H1 (cell line): Measurements from ENCODE around the gene MITF.

Experiments
- CEBPB ChIP-seq: IDR thresholded peaks from 2 replicates; pipeline ENCODE4 v1.6.1; 2012; ENCODE audit warnings: low read depth, low read length
- EGR1 ChIP-seq: IDR thresholded peaks from 2 replicates; pipeline ENCODE4 v1.6.1; 2011; ENCODE audit warnings: low read depth, low read length, borderline replicate concordance
- FOSL1 ChIP-seq: IDR thresholded peaks from 2 replicates; pipeline ENCODE4 v1.6.1; 2011; ENCODE audit warnings: mild to moderate bottlenecking, low read depth, low read length, moderate library complexity; ENCODE audit not compliant: insufficient read depth
- MAFK ChIP-seq: IDR thresholded peaks from 2 replicates; pipeline ENCODE4 v1.6.1; 2012; ENCODE audit warnings: low read depth, mild to moderate bottlenecking, improper control_type of control experiment, low read length
- POLR2A ChIP-seq, 2 experiments: IDR thresholded peaks; 1 replicate in 1 of 2; 2 replicates in 1 of 2; pipeline ENCODE4 v1.6.1; 2011; ENCODE audit warnings: low read depth in 2 of 2, low read length in 2 of 2, mild to moderate bottlenecking in 2 of 2; ENCODE audit errors: control extremely low read depth in 1 of 2
- POLR2AphosphoS5 ChIP-seq: IDR thresholded peaks from 2 replicates; pipeline ENCODE4 v1.6.1; 2011; ENCODE audit warnings: low read depth, low read length
- RAD21 ChIP-seq, 2 experiments: IDR thresholded peaks in 1 of 2; conservative IDR thresholded peaks in 1 of 2; 2 replicates each; pipeline ENCODE4 v1.6.1; 2011; ENCODE audit warnings: low read depth in 2 of 2, low read length in 2 of 2, improper control_type of control experiment in 1 of 2, inconsistent platforms in 1 of 2, mild to moderate bottlenecking in 1 of 2, moderate library complexity in 1 of 2
- SUZ12 ChIP-seq: fragments of 200-600 bp; sonication (generic); IDR thresholded peaks from 2 replicates; pipeline ENCODE4 v1.6.1; 2012; ENCODE audit warnings: mild to moderate bottlenecking, inconsistent platforms, low read length, moderate library complexity, mixed read lengths
- TEAD4 ChIP-seq: IDR thresholded peaks from 2 replicates; pipeline ENCODE4 v1.6.1; 2012; ENCODE audit warnings: low read depth, low read length, inconsistent platforms, mixed read lengths
- YY1 ChIP-seq: IDR thresholded peaks from 2 replicates; pipeline ENCODE4 v1.6.1; 2011; ENCODE audit warnings: low read depth, mild to moderate bottlenecking, low read length
- TF ChIP-seq, protein P1 (sequence below), 3 experiments: IDR thresholded peaks; 1 replicate in 2 of 3; 2 replicates in 1 of 3; pipeline versions ENCODE4 v1.5.1 to v1.6.1; 2011; ENCODE audit warnings: low read length in 3 of 3, mild to moderate bottlenecking in 3 of 3, inconsistent platforms in 2 of 3, low read depth in 1 of 3, moderate library complexity in 1 of 3; ENCODE audit not compliant: insufficient read depth in 1 of 3; ENCODE audit errors: control extremely low read depth in 1 of 3
- TF ChIP-seq, protein P2 (sequence below): IDR thresholded peaks from 2 replicates; pipeline ENCODE4 v1.6.1; 2012; ENCODE audit warnings: low read length, inconsistent platforms

DNA sequence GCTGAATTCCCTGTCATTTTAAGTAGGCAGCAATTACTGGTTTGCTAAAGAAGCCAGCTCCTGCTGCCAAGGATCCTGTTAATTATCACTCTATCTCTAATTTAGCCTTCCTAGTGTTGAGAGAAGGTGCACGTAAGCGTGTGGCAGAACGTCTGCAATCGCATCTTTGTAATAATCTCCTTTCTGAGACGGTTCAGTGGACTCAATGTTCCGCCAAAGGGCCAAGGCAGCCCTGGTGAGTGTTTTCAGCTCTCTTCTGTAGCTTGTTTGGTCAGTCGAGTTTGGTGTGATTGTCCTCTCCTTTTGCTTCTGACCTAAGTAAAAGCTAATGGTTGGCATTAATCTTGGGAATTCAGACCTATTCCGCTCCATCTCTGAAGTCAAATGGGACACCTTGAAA lies 24.2 kb downstream of the MITF start:
- TF ChIP-seq, protein P1, sequence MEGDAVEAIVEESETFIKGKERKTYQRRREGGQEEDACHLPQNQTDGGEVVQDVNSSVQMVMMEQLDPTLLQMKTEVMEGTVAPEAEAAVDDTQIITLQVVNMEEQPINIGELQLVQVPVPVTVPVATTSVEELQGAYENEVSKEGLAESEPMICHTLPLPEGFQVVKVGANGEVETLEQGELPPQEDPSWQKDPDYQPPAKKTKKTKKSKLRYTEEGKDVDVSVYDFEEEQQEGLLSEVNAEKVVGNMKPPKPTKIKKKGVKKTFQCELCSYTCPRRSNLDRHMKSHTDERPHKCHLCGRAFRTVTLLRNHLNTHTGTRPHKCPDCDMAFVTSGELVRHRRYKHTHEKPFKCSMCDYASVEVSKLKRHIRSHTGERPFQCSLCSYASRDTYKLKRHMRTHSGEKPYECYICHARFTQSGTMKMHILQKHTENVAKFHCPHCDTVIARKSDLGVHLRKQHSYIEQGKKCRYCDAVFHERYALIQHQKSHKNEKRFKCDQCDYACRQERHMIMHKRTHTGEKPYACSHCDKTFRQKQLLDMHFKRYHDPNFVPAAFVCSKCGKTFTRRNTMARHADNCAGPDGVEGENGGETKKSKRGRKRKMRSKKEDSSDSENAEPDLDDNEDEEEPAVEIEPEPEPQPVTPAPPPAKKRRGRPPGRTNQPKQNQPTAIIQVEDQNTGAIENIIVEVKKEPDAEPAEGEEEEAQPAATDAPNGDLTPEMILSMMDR (IDR thresholded peaks at IDR 0.05; ENCODE audit: control extremely low read depth in 1 of 3, insufficient read depth in 1 of 3, low read depth in 1 of 3, low read length in 3 of 3): no peak
- TF ChIP-seq POLR2A (IDR thresholded peaks at IDR 0.05; ENCODE audit: control extremely low read depth in 1 of 2, low read depth in 2 of 2, low read length in 2 of 2): no peak
- no peak for TF ChIP-seq YY1
- TF ChIP-seq FOSL1: no peak
- no peak for TF ChIP-seq RAD21 (IDR thresholded peaks at IDR 0.05 in 1 of 2, conservative IDR thresholded peaks at IDR 0.05 in 1 of 2; ENCODE audit: low read depth in 2 of 2, low read length in 2 of 2)
- no peak for TF ChIP-seq EGR1
- TF ChIP-seq, protein P2, sequence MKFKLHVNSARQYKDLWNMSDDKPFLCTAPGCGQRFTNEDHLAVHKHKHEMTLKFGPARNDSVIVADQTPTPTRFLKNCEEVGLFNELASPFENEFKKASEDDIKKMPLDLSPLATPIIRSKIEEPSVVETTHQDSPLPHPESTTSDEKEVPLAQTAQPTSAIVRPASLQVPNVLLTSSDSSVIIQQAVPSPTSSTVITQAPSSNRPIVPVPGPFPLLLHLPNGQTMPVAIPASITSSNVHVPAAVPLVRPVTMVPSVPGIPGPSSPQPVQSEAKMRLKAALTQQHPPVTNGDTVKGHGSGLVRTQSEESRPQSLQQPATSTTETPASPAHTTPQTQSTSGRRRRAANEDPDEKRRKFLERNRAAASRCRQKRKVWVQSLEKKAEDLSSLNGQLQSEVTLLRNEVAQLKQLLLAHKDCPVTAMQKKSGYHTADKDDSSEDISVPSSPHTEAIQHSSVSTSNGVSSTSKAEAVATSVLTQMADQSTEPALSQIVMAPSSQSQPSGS: no peak
- no peak for TF ChIP-seq POLR2AphosphoS5
- no peak for TF ChIP-seq MAFK
- no peak for TF ChIP-seq TEAD4
- no peak for TF ChIP-seq SUZ12
- no peak for TF ChIP-seq CEBPB
